Measurements from ENCODE around the gene NINJ1.

The NINJ1 gene

DNA sequence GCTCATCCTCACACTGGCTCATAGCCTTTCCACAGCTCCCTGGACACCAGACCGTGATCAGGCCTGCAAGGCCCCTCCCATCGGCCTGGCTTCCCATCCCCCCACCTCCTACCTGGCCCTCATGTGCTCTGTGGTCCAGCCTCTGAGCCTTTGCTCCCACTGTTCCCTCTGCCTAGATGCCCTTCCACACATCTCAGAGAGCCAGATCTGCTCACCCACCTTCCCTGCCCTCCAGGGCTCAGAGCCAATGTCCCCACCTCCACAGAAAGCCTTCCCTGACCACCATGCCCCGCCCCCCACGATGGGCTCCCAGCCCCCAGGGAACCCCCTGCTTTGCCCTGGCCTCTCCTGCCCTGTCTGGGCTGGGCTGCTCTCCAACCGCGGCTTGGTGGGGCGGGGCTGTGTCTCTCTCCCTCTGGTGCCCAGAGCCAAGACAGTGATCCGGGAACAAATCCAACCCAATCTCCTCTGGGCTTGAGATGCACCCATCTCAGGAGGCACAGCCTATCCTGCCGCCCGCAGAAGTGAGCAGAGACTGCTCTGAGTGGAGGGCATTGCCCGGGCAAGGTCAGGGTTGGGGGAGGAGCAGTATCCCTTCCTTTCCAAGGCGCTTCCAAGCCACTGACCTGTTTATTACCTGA is 1.6 kb downstream of the NINJ1 start:
- no peak for DNase-seq

DNA sequence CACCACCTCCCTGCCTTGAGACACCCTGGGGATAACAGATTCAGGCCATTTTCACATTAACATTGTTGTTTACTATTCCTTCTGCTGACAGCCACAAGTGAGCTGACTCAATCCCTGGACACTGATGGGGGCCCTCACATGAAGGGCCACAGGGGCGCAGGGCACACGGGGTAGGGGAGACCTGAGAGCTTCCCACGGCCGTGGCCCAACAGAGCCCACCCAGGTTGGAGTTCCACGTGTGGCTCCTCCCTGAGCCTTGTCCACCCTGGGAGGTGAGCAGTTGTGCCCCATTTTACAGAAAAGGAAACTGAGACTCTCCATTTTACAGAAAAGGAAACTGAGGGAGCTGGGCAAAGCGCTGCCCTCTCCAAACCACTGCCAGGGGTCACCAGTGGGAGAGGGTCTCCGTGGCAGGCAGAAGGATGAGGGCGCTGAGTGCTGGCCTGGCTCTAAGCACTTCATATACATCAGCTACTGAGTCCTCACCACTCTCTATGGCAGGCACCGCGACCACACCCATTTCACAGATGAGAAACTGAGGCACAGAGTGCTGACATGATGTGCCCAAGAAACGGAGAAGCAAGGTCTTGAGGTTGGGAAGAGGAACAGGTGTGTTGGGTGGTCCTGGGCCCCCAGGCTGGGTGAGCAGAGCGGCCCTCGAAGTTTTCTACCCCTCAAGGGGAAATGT is 2.3 kb downstream of the NINJ1 start:
- no peak for DNase-seq

DNA sequence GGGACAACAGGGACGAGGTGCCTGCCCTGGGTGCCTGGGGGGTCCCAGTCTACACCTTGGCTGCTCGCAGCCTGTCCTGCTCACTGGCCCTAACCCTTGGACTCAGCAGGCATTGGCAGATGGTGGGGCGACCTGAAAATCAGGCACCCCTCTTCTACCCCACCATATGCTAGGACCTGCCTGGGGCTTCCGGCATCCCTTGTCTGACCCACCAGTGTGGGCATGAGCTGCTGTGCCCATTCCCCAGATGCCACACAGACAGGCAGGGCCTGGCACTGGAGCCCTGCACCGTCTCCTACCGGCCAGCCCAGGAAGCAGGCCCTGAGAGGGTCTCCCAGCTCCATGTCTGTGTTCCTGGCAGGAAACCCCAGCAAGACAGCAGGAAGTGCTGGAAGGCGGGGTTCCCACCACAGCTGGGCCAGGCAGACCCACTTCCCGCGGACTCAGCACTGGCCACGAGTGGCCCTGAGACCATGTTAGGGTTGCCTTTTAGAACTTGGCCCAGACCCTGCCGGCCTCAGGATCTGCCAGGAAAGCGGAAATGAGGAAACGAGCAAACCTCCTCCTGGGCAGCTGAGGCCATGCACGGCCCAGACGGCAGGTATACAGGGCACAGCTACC is 3.1 kb downstream of the NINJ1 start:
- no peak for DNase-seq

DNA sequence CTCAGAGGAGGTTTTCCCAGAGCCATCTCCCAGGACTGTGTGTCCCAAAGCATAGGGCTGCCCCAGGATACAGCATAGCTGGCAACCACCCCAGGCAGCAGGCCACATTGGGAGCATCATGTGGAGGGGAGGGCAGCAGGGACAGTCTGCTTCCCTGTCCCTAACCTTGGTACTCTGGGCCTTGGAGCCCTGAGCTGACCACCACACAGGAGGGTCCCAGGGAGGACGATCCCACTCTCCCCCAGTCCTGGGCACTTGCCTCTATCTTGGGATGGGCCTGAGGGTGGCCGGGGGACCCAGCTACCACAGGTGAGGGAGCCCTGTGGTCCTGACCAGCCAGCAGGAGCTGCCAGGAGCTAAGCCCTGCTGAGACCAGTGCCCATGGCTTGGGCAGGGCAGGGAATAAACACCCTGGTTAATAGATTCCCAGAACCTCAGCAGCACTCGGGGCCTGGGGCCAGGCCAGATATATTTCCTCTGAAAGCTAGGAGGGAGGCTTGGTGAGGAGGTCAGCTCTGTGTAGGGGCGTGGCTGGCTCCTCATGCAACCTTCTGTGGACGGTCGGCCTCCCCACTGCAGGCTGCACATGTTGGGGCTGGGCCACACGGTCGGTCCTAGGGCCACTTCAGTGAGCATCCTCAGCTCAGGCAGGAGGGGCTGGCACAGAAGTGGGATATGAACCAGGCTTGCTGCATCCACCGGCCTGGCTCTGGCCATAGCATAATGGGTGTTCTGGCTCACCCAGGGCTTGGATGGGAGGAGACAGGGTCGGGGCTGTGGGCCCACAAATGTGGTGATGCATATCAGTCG is 4.2 kb downstream of the NINJ1 start:
- no peak for DNase-seq

DNA sequence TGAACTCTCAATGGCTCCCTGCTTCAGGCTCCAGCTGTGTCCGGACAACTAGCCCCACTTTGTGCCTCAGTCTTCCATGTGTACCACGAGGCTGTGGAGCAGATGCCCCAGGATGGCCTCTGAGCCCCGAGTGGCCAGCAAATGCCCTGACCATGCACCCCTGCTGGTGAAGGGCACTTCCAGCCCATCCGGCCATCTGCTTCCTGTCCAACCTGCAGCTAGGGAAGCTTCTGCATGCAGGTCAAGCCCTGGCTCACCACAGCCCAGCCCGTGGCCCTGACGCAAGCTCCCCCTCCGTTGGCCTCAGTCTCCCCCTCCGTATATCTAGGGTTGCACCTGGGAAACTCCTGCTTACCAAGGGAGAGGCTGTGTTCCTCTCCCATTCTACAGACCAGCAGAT is 4.8 kb downstream of the NINJ1 start:
- DNase-seq, result no peak

DNA sequence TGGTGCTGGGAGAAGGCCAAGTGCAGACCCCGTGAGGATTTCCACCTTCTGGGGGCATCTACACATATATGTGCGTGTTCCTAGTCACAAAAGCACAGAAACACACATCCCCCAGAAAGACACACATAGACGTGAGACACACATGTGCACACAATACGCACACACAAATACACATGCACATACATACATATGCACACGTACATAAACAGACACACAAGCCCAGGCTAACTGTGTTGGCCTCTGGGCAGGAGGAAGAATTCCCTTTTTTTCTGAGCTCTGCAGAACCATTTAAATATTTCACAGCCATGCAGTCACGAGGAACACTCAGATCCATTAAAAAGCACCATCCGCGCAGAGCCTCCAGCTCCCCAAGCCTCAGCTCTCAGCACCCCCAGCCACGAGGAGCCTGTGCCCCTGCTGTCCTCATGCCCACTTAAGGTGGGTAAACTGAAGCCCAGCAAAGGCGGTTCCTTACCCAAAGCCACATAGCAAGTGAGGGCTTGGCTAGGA is 5.3 kb downstream of the NINJ1 start:
- no peak for DNase-seq

DNA sequence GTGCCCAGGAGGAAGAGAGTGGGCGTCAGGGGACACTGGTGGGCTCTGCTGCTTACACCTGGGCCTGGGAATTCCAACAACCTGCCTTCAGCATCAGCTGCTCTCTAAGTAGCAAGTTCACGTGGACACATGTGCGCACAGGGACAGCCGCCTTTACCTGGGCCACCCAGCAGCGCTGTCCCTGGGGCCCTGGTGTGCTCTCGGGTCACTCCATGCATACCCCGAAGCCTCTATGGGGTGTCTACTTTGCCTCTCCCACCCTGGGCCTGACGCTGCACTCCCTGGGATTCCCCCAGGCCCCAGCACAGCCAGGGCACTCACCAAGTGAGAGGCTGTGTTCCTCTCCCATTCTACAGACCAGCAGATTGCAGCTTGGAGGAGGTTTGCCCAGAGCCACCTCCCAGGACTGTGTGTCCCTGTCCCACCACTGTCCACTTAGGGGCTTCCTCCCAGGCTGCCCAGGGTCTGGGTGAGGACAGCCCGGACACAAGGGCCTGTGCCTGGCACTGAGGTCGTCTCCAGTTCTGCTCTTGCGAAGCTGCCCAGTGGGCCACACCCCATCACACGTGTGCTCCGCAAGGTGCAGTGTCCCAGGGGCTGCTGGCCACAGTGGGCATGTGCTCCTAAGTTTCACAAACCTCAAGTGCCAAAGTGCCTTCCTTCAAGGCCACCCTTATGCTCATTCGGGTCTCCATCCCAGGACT is 5.9 kb downstream of the NINJ1 start:
- DNase-seq, result no peak

DNA sequence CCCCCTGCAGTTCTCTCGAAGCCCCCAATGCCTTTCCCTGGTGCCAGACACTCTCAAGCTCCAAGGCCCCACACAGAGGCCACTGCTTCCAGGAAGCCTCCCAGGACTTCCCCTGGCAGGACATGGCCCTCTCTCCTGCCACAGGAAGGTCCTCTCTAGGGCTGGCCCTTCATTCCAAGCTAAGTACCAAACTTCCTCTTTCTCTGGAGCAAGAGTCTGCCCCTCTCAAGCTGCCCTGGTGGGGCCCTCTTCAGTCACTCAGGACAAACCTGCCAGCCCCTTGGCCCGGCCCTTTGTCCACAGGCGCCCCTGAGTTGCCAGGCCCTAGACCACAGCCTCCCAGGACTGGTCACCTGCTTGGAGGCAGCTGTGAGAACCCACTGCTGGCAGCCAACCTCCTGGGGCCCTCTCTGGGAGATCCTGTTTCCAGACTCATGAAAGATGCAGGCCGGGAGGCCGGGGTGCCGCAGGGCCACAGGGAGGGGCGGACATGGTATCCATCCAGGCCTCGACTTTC is 6.6 kb downstream of the NINJ1 start:
- no peak for DNase-seq

DNA sequence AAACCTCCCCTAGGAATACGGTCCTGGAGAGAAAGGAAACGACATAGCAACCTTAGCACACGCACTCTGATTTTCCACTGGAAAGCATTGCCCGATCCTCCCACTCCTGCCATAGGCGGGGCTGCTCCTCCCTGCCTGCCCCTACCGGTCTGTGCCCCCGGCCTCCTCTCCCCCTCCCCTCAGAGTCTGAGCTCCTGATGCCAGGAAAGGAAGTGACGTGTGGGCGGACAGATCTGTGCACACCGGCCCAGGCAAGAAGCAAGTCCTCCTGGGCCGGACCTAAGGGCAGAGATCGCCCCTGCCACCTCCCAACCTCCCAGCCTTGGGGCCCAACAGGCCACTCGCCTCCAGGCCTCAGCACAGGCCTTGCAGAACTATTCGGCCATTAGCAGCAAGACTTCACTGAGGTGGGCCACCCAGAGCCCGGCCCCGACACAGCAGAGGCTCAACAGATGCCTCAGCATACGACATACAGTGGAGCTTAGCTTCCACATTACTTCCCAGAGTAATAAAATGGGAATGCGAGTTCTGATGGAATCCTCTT is 7.2 kb downstream of the NINJ1 start:
- no peak for DNase-seq

DNA sequence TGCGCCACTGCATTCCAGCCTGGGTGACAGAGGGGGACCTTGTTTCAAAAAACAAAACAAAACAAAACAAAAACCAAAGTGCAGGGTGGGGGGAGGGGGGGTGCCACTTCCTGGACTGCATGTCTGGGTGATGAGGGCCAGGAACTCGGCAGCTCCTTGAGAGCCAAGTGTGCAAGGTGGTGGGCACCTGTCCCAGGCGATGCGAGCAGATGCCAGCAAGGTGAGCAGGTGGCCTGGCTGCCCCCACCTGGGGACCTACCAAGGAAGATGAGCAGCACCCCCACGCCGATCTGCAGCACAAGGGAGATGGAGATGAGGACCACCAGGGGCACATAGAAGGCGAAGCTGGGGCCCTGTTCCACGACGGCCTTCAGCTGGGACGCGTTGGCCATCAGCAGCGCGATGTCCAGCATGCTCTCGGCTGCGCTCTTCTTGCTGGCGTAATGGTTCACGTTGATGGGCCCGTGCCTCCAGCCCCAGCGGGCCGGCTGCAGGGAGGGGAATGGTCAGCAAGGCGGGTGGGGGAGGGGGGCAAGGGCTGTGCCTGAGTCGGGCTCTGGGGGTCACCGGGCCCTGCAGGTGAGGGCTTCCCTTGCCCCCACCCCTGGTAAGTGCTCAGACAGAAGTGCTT is 7.8 kb downstream of the NINJ1 start:
- no peak for DNase-seq

DNA sequence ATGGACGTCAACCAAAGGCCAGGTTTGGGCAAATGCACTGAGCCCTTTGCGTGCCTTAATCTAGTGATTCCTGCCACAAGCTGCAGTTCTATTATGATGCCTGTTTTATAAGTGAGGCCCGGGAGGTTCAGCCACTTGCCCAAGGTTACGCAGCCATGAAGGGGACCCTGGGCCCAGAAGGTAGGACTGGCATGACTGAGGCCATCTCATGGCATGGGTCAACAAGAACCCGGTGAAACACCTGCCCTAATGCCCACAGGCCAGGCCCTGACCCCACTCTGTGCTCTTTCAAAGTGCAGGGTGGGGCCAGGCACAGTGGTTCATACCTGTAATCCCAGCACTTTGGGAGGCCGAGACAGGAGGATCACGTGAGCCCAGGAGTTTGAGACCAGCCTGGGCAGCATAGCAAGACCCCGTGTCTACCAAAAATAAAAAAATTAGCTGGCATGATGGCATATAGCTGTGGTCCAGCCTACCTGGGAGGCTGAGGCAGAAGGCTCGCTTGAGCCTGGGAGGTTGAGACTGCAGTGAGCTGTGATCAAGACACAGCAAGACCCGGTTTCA is 8.6 kb downstream of the NINJ1 start:
- no peak for DNase-seq

DNA sequence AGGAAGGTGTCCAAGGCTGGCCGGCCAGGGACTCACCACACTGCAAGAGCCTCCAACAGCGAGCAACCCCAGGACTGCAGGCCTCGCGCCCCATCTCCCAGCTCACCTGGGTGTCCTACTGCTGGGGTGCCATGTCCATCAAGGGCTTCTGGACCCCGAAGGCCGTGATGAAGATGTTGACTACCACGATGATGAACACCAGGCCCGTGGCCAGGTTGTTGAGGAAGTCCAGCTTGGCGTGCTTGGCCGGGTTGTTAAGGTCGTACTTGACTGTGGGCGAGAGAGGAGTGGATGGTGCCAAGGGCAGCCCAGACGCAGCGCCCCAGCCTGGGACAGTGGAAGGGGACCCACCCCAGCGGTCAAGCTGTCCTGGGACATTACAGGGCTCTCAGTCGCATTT is 9.3 kb downstream of the NINJ1 start:
- DNase-seq, result no peak

DNA sequence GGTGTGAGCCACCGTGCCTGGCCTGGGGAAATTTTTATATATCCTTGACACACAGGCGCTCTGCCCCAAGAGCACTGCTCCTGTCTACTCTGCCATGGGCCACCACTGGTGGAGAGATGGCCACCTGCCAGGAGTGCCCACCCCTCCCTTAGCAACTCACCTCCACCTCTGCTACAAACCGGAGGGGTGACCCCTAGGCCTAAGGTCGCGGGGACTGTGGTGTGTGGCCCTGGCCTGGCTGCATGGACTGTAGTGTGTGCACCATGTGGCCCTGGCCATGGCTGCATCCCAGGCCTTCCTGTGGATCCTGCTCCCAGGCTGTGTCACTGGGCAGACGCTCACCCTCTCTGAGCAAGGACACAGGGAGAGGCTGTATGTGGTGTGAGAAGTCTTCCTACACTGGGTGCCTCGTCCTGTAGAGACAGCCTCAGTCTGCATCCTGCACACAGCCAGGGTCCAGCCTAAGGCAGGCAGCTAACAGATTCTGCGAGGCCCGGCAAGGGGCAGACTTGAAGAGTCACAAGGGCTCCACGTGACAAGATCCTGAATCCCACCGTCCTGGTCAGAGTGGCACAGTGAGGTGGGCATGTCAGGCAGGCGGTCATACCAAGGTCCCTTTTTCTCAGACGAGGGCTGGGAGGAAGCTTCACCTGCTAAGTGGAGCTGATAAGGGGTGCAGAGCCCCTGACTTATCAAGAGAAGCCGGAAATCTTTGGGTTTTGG is 10.3 kb downstream of the NINJ1 start:
- DNase-seq, result no peak

DNA sequence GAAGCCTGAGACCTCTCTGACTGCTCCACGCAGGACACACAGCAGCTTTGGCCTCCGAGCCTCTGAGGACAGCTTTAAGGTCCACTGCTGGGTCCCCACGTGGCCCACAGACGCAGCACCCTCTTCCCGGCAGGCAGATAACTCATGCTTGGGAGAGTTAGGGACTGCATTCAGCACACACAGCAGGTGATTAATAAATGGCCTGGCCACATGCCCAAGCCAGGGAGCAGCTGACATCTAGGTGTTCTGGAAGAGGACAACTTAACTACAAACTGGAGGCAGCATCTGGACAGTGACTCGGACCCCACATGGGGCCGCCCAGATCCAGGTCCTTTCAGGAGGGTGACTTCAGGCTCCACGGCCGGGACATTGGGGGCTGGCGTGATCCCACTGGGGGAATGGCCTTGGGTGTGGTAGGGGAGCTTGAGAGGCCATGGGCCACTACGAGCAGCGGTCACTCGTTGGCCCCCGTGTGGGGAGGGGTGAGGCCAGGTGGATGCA is 11.3 kb downstream of the NINJ1 start:
- DNase-seq, result no peak

DNA sequence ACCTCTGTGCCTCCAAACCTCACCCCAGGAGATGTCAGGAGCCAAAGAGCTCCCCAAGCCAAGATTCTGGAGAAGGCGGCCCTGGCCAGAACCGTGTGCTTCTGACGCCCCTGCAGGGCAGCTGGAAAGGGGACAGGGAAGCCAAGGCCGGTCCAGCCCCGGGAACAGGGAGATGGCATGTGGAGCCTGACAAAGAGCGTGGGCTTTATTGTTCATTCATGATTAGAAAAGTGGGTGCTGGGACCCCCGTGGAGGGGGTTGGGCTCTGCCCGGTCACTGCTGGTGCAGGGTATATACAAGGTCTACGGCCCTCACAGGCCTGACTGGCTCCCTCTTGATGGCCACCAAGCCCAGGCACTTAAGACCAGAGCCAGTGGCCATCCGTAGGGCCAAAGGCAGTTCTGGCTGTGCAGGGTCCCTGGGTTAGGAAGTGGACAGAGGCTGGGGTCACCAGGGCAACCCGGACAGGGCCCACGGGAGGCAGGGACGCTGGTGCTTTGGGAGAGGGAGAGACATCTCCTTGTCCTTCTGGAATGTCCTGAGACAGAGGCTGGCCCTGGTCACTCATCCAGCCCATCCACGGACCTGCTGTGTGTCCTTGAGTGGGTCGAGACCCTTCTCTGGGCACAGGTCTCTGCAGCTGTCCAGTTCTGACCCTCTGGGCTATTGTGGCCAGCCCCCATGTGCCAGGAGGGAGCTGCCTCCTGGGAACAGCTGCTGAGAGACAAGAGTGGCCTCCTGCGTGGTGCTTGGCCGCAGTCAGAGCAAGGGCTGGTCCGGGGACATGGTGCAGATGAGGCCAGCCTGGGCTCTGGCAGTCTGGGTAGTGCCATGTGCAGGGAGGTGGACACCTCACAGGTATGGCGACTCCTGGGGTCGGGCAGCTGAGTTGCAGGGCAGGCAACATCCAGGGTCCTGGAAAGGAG is 12.5 kb downstream of the NINJ1 start:
- no peak for DNase-seq

DNA sequence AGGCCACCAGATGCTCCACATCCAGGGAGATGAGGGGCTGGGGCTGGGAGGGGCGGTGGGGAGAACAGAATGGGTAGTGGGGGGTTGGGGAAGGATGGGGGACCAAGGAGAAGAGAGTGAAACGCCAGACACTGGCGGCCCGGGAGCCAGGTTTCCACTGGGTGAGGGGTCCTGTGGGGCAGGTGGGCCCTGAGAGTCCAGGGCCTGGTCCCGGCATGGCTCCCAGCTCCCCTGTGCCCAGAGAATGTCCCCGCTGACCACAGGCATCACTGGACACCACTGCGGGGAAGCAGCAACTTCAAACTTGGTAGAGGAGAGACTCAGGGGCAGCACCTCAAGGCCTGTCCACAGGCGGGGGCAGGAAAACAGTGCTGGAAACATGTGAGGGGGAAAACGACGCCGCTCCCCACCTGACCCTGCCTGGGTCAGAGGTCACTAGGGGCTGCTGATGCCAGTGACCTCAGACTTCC is 13.2 kb downstream of the NINJ1 start:
- DNase-seq, result no peak

DNA sequence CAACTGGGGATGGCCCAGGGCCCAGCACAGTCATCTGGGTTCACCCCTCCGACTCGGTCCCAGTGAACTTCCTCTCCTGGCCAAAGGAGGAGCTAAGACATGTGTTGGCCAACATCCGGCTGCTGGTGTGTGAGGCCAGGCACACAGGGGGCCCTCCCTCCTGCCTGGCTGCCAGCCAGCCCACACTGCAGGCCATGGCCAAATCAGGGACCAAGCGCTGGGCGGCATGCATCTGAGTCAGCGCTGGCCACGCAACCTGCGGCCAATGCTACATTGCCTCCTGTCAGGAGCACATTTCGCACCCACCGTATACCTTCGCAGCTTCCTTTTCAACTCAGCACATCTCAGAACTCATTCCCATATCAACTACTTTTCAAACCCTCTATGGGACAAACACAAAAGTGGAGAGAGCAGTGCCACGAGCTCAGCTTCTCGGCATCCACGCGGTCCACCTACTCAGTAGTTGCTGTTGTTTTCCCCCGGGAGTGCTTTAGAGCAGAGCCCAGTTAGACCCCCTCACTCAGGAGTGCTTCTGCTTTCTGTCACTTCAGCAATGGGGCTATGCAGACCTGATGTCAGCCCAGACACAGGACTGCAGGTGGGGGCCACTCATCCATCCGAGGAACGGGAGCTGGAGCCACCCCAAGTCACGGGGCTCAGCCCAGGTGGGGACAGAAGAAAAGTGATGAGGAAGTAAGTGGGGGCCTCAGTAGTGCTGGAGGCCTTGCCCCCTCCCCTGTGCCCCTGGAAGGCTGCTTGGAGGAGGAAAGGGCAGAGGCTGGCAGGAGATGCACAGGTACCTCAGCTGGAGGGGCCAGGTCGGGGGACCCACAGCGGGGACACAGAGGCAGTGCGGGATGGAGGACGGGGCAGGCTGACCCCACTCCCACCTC is 13.9 kb downstream of the NINJ1 start:
- DNase-seq, result no peak

DNA sequence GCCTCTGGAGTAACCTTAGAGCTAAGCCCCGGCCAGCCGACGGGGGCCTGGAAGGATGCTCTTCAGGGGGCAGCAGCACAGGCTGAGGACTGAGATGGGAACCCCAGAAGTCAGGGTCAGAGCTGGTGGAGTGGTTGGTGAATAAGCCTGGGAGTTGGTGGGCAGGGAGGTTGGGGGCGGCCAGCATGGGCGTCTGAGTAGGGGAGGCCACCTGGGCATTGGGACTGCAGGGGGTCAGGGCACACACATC is 14.4 kb downstream of the NINJ1 start:
- DNase-seq, result no peak

All from effector CD4-positive, alpha-beta T cell (primary cell).